Measurements from ENCODE around the gene SMIM36. TPM values are rescaled to one million over a fixed set of nuclear protein-coding genes. Genes with fewer than 3 reads are reported as not detected.
"Not testable (repeated sequence)": the region's sequence is repeated elsewhere in the genome, so short reads cannot be mapped to it uniquely, and the experiment has no call there.

SMIM36 gene
- polyA plus RNA-seq, 1 donor, result not detected

DNA sequence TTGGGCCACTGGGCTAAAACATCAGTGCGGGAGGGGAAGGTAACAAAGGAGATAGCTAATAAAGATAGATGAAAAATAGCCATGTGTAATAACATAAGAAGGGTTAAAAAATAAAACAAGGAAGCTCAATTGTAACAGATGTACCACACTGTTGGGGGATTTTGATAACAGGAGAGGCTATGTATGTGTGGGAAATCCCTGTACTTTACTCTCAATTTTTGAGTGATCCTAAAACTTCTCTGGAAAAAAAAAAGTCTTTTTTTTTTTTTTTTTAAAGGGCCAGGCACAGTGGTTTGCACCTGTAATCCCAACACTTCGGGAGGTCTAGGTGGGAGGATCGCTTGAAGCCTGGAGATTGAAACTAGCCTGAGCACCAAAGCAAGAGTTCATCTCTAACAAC, 87.7 kb downstream of the SMIM36 start:
- no peaks in the 10 kb centered on the region for H3K36me3 ChIP-seq (ENCODE audit: control insufficient read depth, insufficient read depth, low read length)
- peaks cover 9% of the 10 kb centered on the region for H3K4me1 ChIP-seq (ENCODE audit: control insufficient read depth, insufficient read depth, low read length)
- no peak overlapping the region for H3K27ac ChIP-seq (ENCODE audit: low read length)
- peaks cover 2% of the 10 kb centered on the region for H3K27me3 ChIP-seq (ENCODE audit: control insufficient read depth, insufficient read depth, low read length)
- DNase-seq, result no peak
- WGBS (ENCODE audit: insufficient coverage, low lambda C conversion rate), result 33% methylated on average over 1 of the region's 3 CpGs
- H3K9me3 ChIP-seq (ENCODE audit: control insufficient read depth, low read depth, low read length), result no peaks in the 10 kb centered on the region
- no peak overlapping the region for H3K4me3 ChIP-seq (ENCODE audit: low read length)

DNA sequence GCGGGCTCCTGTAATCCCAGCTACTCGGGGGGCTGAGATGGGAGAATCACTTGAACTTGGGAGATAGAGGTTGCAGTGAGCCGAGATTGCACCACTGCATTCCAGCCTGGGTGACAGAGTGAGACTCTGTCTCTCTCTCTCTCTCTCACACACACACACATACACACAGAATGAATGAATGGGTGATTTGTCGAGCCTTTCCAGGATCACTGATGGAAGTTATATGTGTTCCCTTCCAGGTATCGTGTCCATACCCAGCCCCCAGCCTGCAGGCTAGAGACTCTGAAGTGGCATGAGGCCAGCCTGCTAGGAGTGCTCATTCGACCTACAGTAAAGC, 88.5 kb downstream of the SMIM36 start:
- H3K4me1 ChIP-seq (ENCODE audit: control insufficient read depth, insufficient read depth, low read length); H3K27ac ChIP-seq (ENCODE audit: low read length); H3K36me3 ChIP-seq (ENCODE audit: control insufficient read depth, insufficient read depth, low read length); H3K27me3 ChIP-seq (ENCODE audit: control insufficient read depth, insufficient read depth, low read length); H3K9me3 ChIP-seq (ENCODE audit: control insufficient read depth, low read depth, low read length); DNase-seq; H3K4me3 ChIP-seq (ENCODE audit: low read length): not testable (repeated sequence)
- WGBS (ENCODE audit: insufficient coverage, low lambda C conversion rate), result no CpG with 5 or more reads among the region's 6 CpGs

DNA sequence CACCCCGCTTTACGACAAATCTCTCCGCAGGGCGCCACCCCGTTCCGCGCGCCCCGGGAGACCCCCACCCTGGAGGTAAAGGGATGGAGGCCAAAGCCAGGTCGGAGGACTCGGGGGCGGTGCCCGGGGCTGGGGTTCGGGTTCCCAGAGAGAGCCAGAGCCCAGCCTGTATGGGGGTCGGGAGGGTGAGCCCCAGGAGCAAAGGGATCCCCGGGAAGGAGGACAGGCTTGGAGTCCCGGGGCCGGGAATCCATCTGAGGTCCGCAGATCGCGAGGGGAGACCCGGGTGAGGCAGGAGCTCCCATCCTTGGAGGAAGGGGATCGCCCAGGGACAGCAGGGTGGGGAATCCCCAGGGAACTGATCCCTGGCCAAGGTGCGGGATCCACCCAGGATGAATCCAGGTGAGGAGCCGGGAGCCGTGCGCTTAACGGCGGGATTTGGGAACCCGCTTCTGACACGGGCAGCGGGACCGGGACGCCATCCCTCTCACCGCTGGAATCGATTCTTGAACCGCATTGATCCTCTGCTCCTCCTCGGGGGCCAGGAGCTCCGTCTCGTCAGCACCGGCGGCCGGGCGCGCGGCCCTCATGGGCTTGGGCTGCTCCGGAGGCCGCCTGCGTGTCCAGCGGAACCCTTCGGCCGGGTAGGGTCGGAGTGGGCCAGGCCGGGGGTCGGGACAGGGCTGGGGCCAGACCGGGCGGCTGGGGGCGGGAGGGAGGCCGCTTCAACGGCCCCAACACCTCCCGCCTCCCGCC, 89.9 kb downstream of the SMIM36 start, which contains the start of gene MMD:
MMD (minus strand) TSS at position 657 of the 756 bp plus-strand sequence; CDS start at position 517, 140 bp downstream.
- Histone ChIP-seq H3K27me3 (ENCODE audit: control insufficient read depth, insufficient read depth, low read length) (peaks cover 2% of the 10 kb centered on the region), H3K4me3 (ENCODE audit: low read length) (peak within 1 kb of the TSS; percentile 89), H3K9me3 (ENCODE audit: control insufficient read depth, low read depth, low read length) (no peaks in the 10 kb centered on the region), H3K27ac (ENCODE audit: low read length) (peak within 1 kb of the TSS; percentile 78), H3K4me1 (ENCODE audit: control insufficient read depth, insufficient read depth, low read length) (peaks cover 9% of the 10 kb centered on the region), H3K36me3 (ENCODE audit: control insufficient read depth, insufficient read depth, low read length) (no peaks in the 10 kb centered on the region)
- peak; percentile 48 to 76 for DNase-seq
- WGBS (ENCODE audit: insufficient coverage, low lambda C conversion rate), result no CpG with 5 or more reads among the region's 62 CpGs

DNA sequence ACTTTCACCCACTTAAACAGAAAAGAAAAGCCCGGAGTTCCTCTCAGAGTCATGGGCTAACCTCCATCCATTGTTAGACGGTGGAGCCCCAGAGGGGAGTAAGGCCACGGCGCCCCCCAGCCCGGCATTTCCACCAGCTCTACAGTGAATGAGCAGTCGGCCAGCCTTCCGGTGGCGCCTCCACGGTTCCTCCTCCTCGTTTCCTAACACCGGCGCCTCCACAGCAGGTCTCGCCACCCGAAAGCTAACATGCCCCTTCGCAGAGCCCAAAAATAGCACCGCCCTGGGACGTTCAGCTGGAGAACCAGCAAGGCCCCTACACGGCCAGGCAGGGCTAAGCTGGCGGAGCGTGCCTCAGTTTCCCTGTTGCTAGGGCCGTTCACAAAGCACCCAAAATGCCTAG, 90.5 kb downstream of the SMIM36 start:
- Histone ChIP-seq H3K9me3 (ENCODE audit: control insufficient read depth, low read depth, low read length) (no peaks in the 10 kb centered on the region), H3K27ac (ENCODE audit: low read length) (peak overlapping the region; percentile 78), H3K27me3 (ENCODE audit: control insufficient read depth, insufficient read depth, low read length) (peaks cover 2% of the 10 kb centered on the region), H3K36me3 (ENCODE audit: control insufficient read depth, insufficient read depth, low read length) (no peaks in the 10 kb centered on the region), H3K4me1 (ENCODE audit: control insufficient read depth, insufficient read depth, low read length) (peaks cover 9% of the 10 kb centered on the region), H3K4me3 (ENCODE audit: low read length) (peak overlapping the region; percentile 89)
- WGBS (ENCODE audit: insufficient coverage, low lambda C conversion rate), result no CpG with 5 or more reads among the region's 21 CpGs
- DNase-seq, result peak in 1 of 2 donors; percentile 59

DNA sequence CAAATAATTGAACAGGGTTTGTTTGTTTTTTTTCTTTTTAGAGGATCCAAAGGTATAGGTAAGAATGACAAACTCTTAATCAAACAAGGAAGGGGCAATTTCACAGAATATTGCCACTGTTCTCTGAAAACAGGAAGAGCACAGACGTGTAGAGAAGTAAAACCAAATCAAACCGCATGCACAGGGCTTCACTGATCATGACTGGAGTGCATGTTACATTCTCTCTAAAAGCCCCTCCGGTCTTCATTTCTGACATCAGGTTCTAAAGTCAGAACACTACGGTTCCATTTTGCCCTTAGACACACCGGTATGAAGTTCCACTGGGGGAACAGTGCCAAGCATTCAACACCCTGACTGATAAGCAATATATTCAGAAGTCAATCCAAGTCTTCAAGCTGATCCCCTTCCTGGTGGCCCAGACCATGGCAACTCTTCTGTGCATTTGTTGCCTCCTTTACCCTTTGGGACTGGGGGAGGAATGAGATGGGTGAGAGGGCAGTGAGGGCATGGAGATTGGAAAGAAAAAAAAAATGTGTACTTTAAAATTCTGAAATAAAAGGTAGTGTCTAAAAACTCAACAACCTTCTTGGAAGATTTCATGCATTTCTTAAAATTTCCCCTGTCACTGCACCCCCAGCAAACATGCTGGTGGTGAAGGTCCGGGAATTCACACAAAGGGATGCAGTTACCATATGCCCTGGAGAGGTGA, 91.0 kb downstream of the SMIM36 start:
- Histone ChIP-seq H3K36me3 (ENCODE audit: control insufficient read depth, insufficient read depth, low read length) (no peaks in the 10 kb centered on the region), H3K4me1 (ENCODE audit: control insufficient read depth, insufficient read depth, low read length) (peaks cover 9% of the 10 kb centered on the region), H3K27me3 (ENCODE audit: control insufficient read depth, insufficient read depth, low read length) (peaks cover 2% of the 10 kb centered on the region), H3K27ac (ENCODE audit: low read length) (no peak overlapping the region), H3K9me3 (ENCODE audit: control insufficient read depth, low read depth, low read length) (no peaks in the 10 kb centered on the region), H3K4me3 (ENCODE audit: low read length) (peak overlapping the region; percentile 89)
- no peak for DNase-seq
- WGBS (ENCODE audit: insufficient coverage, low lambda C conversion rate), result no CpG with 5 or more reads among the region's 6 CpGs

DNA sequence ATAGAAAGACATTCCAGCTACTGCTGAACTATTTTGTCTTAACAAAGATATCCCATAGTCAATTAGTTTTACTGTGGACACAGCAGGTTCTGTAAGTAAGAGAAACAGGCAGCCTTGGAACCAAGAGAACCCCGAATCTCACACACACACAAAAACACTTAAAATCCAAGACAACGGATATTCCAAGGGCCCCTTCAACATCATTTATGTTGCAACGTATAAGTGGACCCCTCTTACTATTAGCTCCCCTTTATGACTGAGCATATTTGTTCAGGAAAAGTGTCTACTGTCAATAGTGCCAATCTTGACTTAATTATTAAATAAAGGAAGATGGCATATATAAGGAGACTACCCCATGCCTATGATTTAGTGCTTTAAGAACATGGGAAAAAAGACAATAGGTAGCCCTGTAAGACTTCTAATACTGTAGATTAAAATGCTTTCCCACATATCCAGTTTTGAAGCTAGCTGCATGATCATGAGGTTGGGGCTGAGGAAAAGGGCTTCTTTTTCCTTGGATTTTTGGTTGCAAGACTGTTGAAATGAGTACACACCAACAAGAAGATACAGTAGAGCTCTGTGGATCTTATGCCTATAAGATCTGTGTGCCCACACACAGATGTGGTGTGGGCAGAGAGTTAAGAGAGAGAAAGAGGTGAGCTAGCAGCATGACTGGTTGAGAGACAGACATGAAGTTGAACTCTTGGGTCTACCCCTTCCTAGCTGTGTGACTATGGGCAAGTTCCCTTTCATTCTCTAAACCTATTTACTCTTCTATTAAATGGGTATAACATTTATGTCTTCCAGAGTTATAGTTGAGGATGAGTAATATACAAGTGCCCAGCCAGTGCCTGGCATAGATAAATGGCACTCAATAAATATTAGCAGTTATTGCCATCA, 92.6 kb downstream of the SMIM36 start:
- peaks cover 9% of the 10 kb centered on the region for H3K4me1 ChIP-seq (ENCODE audit: control insufficient read depth, insufficient read depth, low read length)
- no peak overlapping the region for H3K4me3 ChIP-seq (ENCODE audit: low read length)
- no peaks in the 10 kb centered on the region for H3K27me3 ChIP-seq (ENCODE audit: control insufficient read depth, insufficient read depth, low read length)
- no peaks in the 10 kb centered on the region for H3K9me3 ChIP-seq (ENCODE audit: control insufficient read depth, low read depth, low read length)
- WGBS (ENCODE audit: insufficient coverage, low lambda C conversion rate), result no CpG with 5 or more reads among the region's 3 CpGs
- H3K27ac ChIP-seq (ENCODE audit: low read length), result no peak overlapping the region
- DNase-seq, result no peak
- H3K36me3 ChIP-seq (ENCODE audit: control insufficient read depth, insufficient read depth, low read length), result peaks cover 5% of the 10 kb centered on the region

DNA sequence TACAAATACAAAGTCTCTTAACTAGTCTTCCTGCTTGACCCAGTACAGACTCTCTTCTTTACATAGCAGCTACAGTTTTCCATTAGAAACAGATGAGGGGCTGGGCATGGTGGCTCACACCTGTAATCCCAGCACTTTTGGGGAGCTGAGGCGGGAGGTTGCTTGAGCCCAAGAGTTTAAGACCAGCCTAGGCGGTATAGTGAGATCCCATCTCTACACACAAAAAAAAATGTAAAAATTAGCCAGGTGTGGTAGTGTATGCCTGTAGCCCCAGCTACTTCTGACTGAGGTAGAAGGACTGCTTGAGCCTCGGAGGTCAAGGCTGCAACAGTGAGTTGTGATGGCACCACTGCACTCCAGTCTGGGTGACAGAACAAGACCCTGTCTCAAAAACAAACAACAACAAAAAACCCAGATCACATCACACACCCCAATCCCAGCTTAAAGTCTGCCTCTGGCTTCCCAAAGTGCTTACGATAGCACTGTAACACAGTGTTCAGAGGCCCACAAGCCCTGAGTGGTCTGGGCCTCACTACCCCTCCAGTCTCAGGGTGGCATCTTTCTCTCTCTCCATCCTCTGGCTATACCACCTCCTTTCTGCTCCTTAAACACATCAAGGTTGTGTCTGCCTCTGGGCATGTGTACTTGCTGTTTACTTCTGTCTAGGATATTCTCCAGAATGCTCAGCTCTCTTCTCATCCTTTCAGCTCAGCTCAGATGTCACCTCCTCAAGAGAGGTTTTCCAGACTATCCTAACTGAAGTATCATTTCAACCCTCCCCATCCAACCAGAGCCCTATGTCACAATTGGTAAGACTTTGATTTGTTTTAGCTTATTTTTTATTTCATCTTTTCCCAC, 93.6 kb downstream of the SMIM36 start:
- Histone ChIP-seq H3K9me3 (ENCODE audit: control insufficient read depth, low read depth, low read length) (no peaks in the 10 kb centered on the region), H3K27ac (ENCODE audit: low read length) (no peak overlapping the region), H3K27me3 (ENCODE audit: control insufficient read depth, insufficient read depth, low read length) (no peaks in the 10 kb centered on the region), H3K36me3 (ENCODE audit: control insufficient read depth, insufficient read depth, low read length) (peaks cover 8% of the 10 kb centered on the region), H3K4me1 (ENCODE audit: control insufficient read depth, insufficient read depth, low read length) (peaks cover 9% of the 10 kb centered on the region), H3K4me3 (ENCODE audit: low read length) (no peak overlapping the region)
- WGBS (ENCODE audit: insufficient coverage, low lambda C conversion rate), result no CpG with 5 or more reads among the region's 4 CpGs
- DNase-seq, result no peak

DNA sequence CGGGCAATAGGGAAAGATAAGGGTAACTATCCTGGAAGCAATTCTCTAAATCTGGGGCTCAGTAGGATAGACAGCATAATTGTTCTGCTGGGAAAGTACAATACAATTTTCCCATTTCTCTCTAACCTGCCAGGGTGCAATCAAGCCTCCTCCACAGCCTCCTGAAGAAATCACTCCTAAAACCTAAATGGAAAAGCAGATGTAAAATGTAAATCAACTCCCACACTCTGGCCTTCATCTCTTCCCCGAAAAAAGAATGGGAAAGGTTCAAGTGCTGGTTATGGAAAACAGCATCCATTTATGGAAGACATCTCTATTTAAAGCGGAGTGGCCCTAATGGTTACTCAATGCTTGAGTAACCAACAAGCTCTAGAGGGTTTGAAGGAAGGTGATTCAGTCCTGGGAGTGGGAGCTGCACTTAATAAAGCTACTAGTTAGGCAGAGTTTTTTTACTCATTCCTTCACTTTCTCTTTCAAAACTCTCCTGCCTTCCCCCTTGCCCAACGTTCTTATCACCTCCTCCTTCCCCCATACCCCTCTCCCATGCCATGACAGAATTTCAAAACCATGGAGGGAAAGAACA, 94.7 kb downstream of the SMIM36 start:
- WGBS (ENCODE audit: insufficient coverage, low lambda C conversion rate), result 64% methylated on average over 2 of the region's 4 CpGs
- no peaks in the 10 kb centered on the region for H3K9me3 ChIP-seq (ENCODE audit: control insufficient read depth, low read depth, low read length)
- no peak overlapping the region for H3K27ac ChIP-seq (ENCODE audit: low read length)
- H3K4me1 ChIP-seq (ENCODE audit: control insufficient read depth, insufficient read depth, low read length), result peaks cover 5% of the 10 kb centered on the region
- DNase-seq, result no peak
- no peaks in the 10 kb centered on the region for H3K27me3 ChIP-seq (ENCODE audit: control insufficient read depth, insufficient read depth, low read length)
- no peak overlapping the region for H3K4me3 ChIP-seq (ENCODE audit: low read length)
- peaks cover 11% of the 10 kb centered on the region for H3K36me3 ChIP-seq (ENCODE audit: control insufficient read depth, insufficient read depth, low read length)

DNA sequence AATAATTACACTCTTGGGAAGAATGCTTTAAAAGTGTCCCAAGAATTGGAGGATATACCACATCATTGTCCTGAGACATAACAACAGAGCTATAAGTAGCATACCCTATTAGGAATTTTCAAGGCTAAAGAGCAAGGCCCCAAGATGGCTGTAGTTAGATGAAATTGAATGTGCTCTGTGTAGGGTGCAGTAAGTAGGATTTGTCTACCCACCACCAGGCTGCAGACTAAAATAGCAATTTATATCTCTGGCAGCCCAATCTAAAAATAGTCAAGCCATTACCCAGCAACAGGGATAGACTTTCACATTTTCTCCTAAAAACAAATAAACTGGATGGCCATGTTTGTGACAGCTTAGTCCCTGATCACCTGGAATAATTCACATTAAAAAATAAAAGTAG, 95.3 kb downstream of the SMIM36 start:
- H3K4me1 ChIP-seq (ENCODE audit: control insufficient read depth, insufficient read depth, low read length), result peaks cover 5% of the 10 kb centered on the region
- no peaks in the 10 kb centered on the region for H3K27me3 ChIP-seq (ENCODE audit: control insufficient read depth, insufficient read depth, low read length)
- no peak for DNase-seq
- H3K36me3 ChIP-seq (ENCODE audit: control insufficient read depth, insufficient read depth, low read length), result peaks cover 14% of the 10 kb centered on the region
- no peaks in the 10 kb centered on the region for H3K9me3 ChIP-seq (ENCODE audit: control insufficient read depth, low read depth, low read length)
- H3K27ac ChIP-seq (ENCODE audit: low read length), result no peak overlapping the region
- H3K4me3 ChIP-seq (ENCODE audit: low read length), result no peak overlapping the region

All from large intestine (tissue), 3 donors.